ENCODE data around the gene PTPRN2.
"Not testable (repeated sequence)": the region's sequence is repeated elsewhere in the genome, so short reads cannot be mapped to it uniquely, and the experiment has no call there.

The PTPRN2 gene

GRCh38 chr7:157897681-157898080, 689.9 kb downstream of the PTPRN2 start:
- Histone ChIP-seq H3K79me1 (ENCODE audit: low read depth, low read length) (no peaks in the 10 kb centered on the region), H4K91ac (ENCODE audit: low read depth, low read length, poor library complexity) (no peak overlapping the region), H3K9ac (ENCODE audit: low read depth, low read length, poor library complexity) (no peak overlapping the region), H3K14ac (ENCODE audit: low read length) (no peak overlapping the region), H2BK15ac (ENCODE audit: low read length) (no peak overlapping the region), H2AFZ (ENCODE audit: low read length) (no peak overlapping the region), H3K9me3 (replicated peaks in 1 of 2; ENCODE audit: control insufficient read depth in 2 of 2, insufficient read depth in 1 of 2, low read depth in 1 of 2, low read length in 2 of 2) (no peaks in the 10 kb centered on the region), H2AK5ac (ENCODE audit: low read depth, low read length) (no peak overlapping the region), H3K36me3 (replicated peaks in 1 of 2; ENCODE audit: control insufficient read depth in 2 of 2, insufficient read depth in 2 of 2, low read length in 2 of 2) (no peaks in the 10 kb centered on the region), H3K4ac (ENCODE audit: low read length) (no peak overlapping the region), H4K8ac (ENCODE audit: low read depth, low read length) (no peak overlapping the region), H2BK12ac (ENCODE audit: low read length) (no peak overlapping the region), H3K18ac (ENCODE audit: low read length) (no peak overlapping the region), H3K4me3 (ENCODE audit: low read length in 2 of 2) (no peak overlapping the region), H3K27ac (replicated peaks; ENCODE audit: low read length) (no peak overlapping the region), H3K23ac (ENCODE audit: low read depth, low read length, poor library complexity) (no peak overlapping the region), H3K27me3 (ENCODE audit: control insufficient read depth in 3 of 3, insufficient read depth in 3 of 3, low read depth in 1 of 3, low read length in 3 of 3) (no peaks in the 10 kb centered on the region), H3K4me1 (ENCODE audit: control insufficient read depth in 2 of 2, insufficient read depth in 1 of 2, low read depth in 1 of 2, low read length in 2 of 2) (peaks cover 0 to 2% of the 10 kb centered on the region in 2 donors), H2BK120ac (ENCODE audit: low read depth, low read length) (no peak overlapping the region), H3K4me2 (ENCODE audit: insufficient read depth, low read length, poor library complexity, severe bottlenecking) (no peak overlapping the region), H2BK5ac (ENCODE audit: low read length) (no peak overlapping the region)
- DNase-seq (ENCODE audit: low spot score): no peak
- no CpG with 5 or more reads among the region's 30 CpGs for WGBS, 2 donors (ENCODE audit: extremely low coverage in 2 of 2, insufficient read length in 2 of 2, insufficient replicate concordance in 1 of 2)

DNA sequence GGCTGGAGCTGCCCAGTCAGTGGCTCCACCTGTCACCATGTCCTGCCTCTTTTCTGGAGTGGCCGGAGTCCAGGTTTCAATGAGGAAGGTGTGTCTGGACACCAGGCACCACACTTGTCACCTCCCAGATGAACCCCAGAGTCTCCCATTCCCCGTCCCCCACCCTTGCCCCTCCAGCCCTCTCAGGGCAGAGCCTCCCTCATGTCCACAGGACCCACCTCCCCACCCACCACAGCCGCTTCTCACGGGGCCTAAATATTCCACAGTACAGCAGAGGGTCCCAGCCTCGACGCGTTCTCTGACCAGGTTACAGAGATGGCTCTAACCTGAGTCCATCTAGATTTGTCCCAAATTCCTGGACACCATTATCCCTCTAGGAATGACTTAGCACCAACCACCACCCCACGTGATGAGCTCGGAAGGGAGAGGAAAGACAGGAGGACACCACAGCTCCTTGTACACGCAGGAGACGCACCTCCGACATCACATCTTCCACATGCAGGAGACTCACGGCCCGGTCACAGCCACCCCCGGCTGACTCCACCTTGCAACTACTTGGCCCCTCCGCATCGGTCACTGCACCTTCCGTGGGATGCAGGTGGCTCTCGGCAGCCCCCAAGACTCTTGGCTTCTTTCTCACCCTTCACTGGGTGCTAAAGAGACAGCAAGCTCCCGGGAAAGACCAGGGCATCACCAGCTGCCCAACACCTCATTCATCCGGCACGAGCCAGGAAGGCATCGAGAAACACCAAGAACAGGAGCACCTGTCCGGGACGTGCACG, 690.7 kb downstream of the PTPRN2 start:
- H2BK12ac ChIP-seq (ENCODE audit: low read length): no peak overlapping the region
- no peaks in the 10 kb centered on the region for H3K79me1 ChIP-seq (ENCODE audit: low read depth, low read length)
- no peak overlapping the region for H3K4ac ChIP-seq (ENCODE audit: low read length)
- no peak overlapping the region for H2BK5ac ChIP-seq (ENCODE audit: low read length)
- H2AFZ ChIP-seq (ENCODE audit: low read length): no peak overlapping the region
- H2BK15ac ChIP-seq (ENCODE audit: low read length): peak overlapping the region; percentile 33
- no peaks in the 10 kb centered on the region for H3K9me3 ChIP-seq (replicated peaks in 1 of 2; ENCODE audit: control insufficient read depth in 2 of 2, insufficient read depth in 1 of 2, low read depth in 1 of 2, low read length in 2 of 2)
- no peaks in the 10 kb centered on the region for H3K36me3 ChIP-seq (replicated peaks in 1 of 2; ENCODE audit: control insufficient read depth in 2 of 2, insufficient read depth in 2 of 2, low read length in 2 of 2)
- WGBS, 2 donors (ENCODE audit: extremely low coverage in 2 of 2, insufficient read length in 2 of 2, insufficient replicate concordance in 1 of 2): no CpG with 5 or more reads among the region's 26 CpGs
- H3K14ac ChIP-seq (ENCODE audit: low read length): peak overlapping the region; percentile 9
- no peak overlapping the region for H3K4me2 ChIP-seq (ENCODE audit: insufficient read depth, low read length, poor library complexity, severe bottlenecking)
- H4K91ac ChIP-seq (ENCODE audit: low read depth, low read length, poor library complexity): no peak overlapping the region
- H3K4me3 ChIP-seq (ENCODE audit: low read length in 2 of 2): no peak overlapping the region
- H2AK5ac ChIP-seq (ENCODE audit: low read depth, low read length): peak overlapping the region; percentile 59
- no peak overlapping the region for H3K27ac ChIP-seq (replicated peaks; ENCODE audit: low read length)
- H4K8ac ChIP-seq (ENCODE audit: low read depth, low read length): no peak overlapping the region
- peaks cover 0 to 2% of the 10 kb centered on the region in 2 donors for H3K4me1 ChIP-seq (ENCODE audit: control insufficient read depth in 2 of 2, insufficient read depth in 1 of 2, low read depth in 1 of 2, low read length in 2 of 2)
- no peak overlapping the region for H2BK120ac ChIP-seq (ENCODE audit: low read depth, low read length)
- no peak overlapping the region for H3K23ac ChIP-seq (ENCODE audit: low read depth, low read length, poor library complexity)
- H3K18ac ChIP-seq (ENCODE audit: low read length): peak overlapping the region; percentile 24
- H3K9ac ChIP-seq (ENCODE audit: low read depth, low read length, poor library complexity): no peak overlapping the region
- no peak for DNase-seq (ENCODE audit: low spot score)
- no peaks in the 10 kb centered on the region for H3K27me3 ChIP-seq (ENCODE audit: control insufficient read depth in 3 of 3, insufficient read depth in 3 of 3, low read depth in 1 of 3, low read length in 3 of 3)

DNA sequence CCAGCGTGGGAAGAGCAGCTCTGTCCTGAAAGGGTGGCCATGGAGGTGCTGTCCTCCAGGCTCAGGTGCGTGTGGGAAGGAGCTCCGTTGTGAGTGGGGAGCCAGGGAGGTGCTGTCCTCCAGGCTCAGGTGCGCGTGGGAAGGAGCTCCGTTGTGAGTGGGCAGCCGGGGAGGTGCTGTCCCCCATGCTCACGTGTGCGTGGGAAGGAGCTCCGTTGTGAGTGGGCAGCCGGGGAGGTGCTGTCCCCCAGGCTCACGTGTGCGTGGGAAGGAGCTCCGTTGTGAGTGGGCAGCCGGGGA, 691.3 kb downstream of the PTPRN2 start:
- H2AK5ac ChIP-seq (ENCODE audit: low read depth, low read length): not testable (repeated sequence)

DNA sequence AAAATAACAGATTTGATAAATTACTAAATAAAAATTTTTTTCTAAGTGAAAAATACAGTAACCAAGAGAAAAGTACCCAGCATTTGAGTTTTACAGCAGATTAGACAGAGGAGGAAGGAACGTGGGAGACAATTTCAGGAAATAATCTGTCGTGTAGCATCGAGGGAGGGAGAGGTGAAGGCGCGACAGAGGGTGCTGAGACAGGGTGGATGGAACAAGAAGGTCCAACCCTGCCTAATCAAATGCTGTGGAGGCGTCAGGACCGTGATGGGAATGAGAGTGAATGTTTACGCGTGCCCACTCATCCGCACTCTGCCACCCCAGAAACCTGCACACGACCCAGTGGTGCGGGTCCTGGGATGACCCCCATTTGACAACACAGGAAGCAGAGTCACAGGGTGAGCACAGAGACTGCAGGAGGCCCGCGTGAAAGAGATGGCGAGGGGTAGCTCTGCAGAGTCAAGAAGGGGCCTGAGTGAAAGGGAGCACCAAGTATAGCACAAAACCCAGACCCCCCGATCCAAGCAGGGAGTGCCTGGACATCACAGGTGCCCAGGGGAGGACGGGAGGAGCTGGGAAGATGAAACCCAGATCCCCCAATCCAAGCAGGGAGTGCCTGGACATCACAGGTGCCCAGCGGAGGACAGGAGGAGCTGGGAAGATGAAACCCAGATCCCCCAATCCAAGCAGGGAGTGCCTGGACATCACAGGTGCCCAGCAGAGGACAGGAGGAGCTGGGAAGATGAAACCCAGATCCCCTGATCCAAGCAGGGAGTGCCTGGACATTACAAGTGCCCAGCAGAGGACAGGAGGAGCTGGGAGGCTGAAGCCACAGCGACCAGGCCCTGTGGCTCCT, 691.9 kb downstream of the PTPRN2 start:
- Histone ChIP-seq H2BK120ac (ENCODE audit: low read depth, low read length) (no peak overlapping the region), H3K4me2 (ENCODE audit: insufficient read depth, low read length, poor library complexity, severe bottlenecking) (no peak overlapping the region), H4K91ac (ENCODE audit: low read depth, low read length, poor library complexity) (no peak overlapping the region), H3K4me3 (ENCODE audit: low read length in 2 of 2) (no peak overlapping the region), H4K8ac (ENCODE audit: low read depth, low read length) (no peak overlapping the region), H3K79me1 (ENCODE audit: low read depth, low read length) (no peaks in the 10 kb centered on the region), H2BK15ac (ENCODE audit: low read length) (no peak overlapping the region), H3K18ac (ENCODE audit: low read length) (peak overlapping the region; percentile 38), H3K4ac (ENCODE audit: low read length) (no peak overlapping the region), H3K36me3 (replicated peaks in 1 of 2; ENCODE audit: control insufficient read depth in 2 of 2, insufficient read depth in 2 of 2, low read length in 2 of 2) (no peaks in the 10 kb centered on the region), H3K27ac (replicated peaks; ENCODE audit: low read length) (no peak overlapping the region), H3K23ac (ENCODE audit: low read depth, low read length, poor library complexity) (no peak overlapping the region), H2AFZ (ENCODE audit: low read length) (no peak overlapping the region), H3K9ac (ENCODE audit: low read depth, low read length, poor library complexity) (no peak overlapping the region), H3K14ac (ENCODE audit: low read length) (no peak overlapping the region), H2BK5ac (ENCODE audit: low read length) (no peak overlapping the region), H2BK12ac (ENCODE audit: low read length) (no peak overlapping the region), H3K9me3 (replicated peaks in 1 of 2; ENCODE audit: control insufficient read depth in 2 of 2, insufficient read depth in 1 of 2, low read depth in 1 of 2, low read length in 2 of 2) (no peaks in the 10 kb centered on the region), H3K4me1 (ENCODE audit: control insufficient read depth in 2 of 2, insufficient read depth in 1 of 2, low read depth in 1 of 2, low read length in 2 of 2) (peaks cover 0 to 2% of the 10 kb centered on the region in 2 donors), H2AK5ac (ENCODE audit: low read depth, low read length) (no peak overlapping the region), H3K27me3 (ENCODE audit: control insufficient read depth in 3 of 3, insufficient read depth in 3 of 3, low read depth in 1 of 3, low read length in 3 of 3) (no peaks in the 10 kb centered on the region)
- no peak for DNase-seq (ENCODE audit: low spot score)
- no CpG with 5 or more reads among the region's 19 CpGs for WGBS, 2 donors (ENCODE audit: extremely low coverage in 2 of 2, insufficient read length in 2 of 2, insufficient replicate concordance in 1 of 2)

More for the DNA sequence above, 691.3 kb downstream of the PTPRN2 start:
- not testable (repeated sequence) for H3K14ac ChIP-seq (ENCODE audit: low read length); H3K79me1 ChIP-seq (ENCODE audit: low read depth, low read length); H3K9me3 ChIP-seq (replicated peaks in 1 of 2; ENCODE audit: control insufficient read depth in 2 of 2, insufficient read depth in 1 of 2, low read depth in 1 of 2, low read length in 2 of 2); DNase-seq (ENCODE audit: low spot score); H3K27me3 ChIP-seq (ENCODE audit: control insufficient read depth in 3 of 3, insufficient read depth in 3 of 3, low read depth in 1 of 3, low read length in 3 of 3); H4K8ac ChIP-seq (ENCODE audit: low read depth, low read length); H2BK5ac ChIP-seq (ENCODE audit: low read length); H4K91ac ChIP-seq (ENCODE audit: low read depth, low read length, poor library complexity); H2AFZ ChIP-seq (ENCODE audit: low read length); H3K27ac ChIP-seq (replicated peaks; ENCODE audit: low read length); H2BK15ac ChIP-seq (ENCODE audit: low read length); H3K23ac ChIP-seq (ENCODE audit: low read depth, low read length, poor library complexity); H3K4ac ChIP-seq (ENCODE audit: low read length); H2BK12ac ChIP-seq (ENCODE audit: low read length); H3K36me3 ChIP-seq (replicated peaks in 1 of 2; ENCODE audit: control insufficient read depth in 2 of 2, insufficient read depth in 2 of 2, low read length in 2 of 2); H3K4me2 ChIP-seq (ENCODE audit: insufficient read depth, low read length, poor library complexity, severe bottlenecking); H3K9ac ChIP-seq (ENCODE audit: low read depth, low read length, poor library complexity); H3K4me3 ChIP-seq (ENCODE audit: low read length in 2 of 2); H2BK120ac ChIP-seq (ENCODE audit: low read depth, low read length); H3K4me1 ChIP-seq (ENCODE audit: control insufficient read depth in 2 of 2, insufficient read depth in 1 of 2, low read depth in 1 of 2, low read length in 2 of 2)
- peak overlapping the region; percentile 38 for H3K18ac ChIP-seq (ENCODE audit: low read length)
- WGBS, 2 donors (ENCODE audit: extremely low coverage in 2 of 2, insufficient read length in 2 of 2, insufficient replicate concordance in 1 of 2): no CpG with 5 or more reads among the region's 15 CpGs
